Measurements from ENCODE around the gene SYT15B. TPM values are rescaled to one million over a fixed set of nuclear protein-coding genes. Genes with fewer than 3 reads are reported as not detected.
"Not testable (repeated sequence)": the region's sequence is repeated elsewhere in the genome, so short reads cannot be mapped to it uniquely, and the experiment has no call there.

The SYT15B gene
- 1 to 10 TPM in 4 of 6 experiments, under 1 TPM in 2; 0.33 to 2.4 (median 1.9) TPM for total RNA-seq (2021; fragmentation: NEBNext Ultra II Directional; extraction: Animal tissue kit (Norgen Biotek cat#: 25700))
- long read RNA-seq: 0 reads

- not testable (repeated sequence) for H3K9me3 Mint-ChIP-seq; DNase-seq; H3K4me3 Mint-ChIP-seq; H3K27ac Mint-ChIP-seq; H3K36me3 Mint-ChIP-seq (ENCODE audit: low read depth); H3K4me1 Mint-ChIP-seq (ENCODE audit: low read depth); H3K27me3 Mint-ChIP-seq (ENCODE audit: insufficient read depth)
These were observed at the start of gene SYT15B for GRCh38 chr10:47763554-47764175. TSS of gene SYT15B (minus strand) at chr10:47763592. CDS start at chr10:47762640, 952 bp downstream.

- not testable (repeated sequence) for H3K27ac Mint-ChIP-seq
These were observed 16.2 kb upstream of the SYT15B start for GRCh38 chr10:47779590-47779989.

GRCh38 chr10:47775361-47776231, 12.2 kb upstream of the SYT15B start:
- peak; percentile 72 for DNase-seq
- peak; percentile 69; the same call in 1 of the 2 replicates for TF ChIP-seq CTCF (IDR thresholded peaks at IDR 0.05)
- not testable (repeated sequence) for H3K4me3 Mint-ChIP-seq; H3K27ac Mint-ChIP-seq; H3K27me3 Mint-ChIP-seq (ENCODE audit: insufficient read depth); H3K9me3 Mint-ChIP-seq; H3K36me3 Mint-ChIP-seq (ENCODE audit: low read depth); H3K4me1 Mint-ChIP-seq (ENCODE audit: low read depth)

More at GRCh38 chr10:47779590-47779989, 16.2 kb upstream of the SYT15B start:
- not testable (repeated sequence) for H3K27me3 Mint-ChIP-seq (ENCODE audit: insufficient read depth); H3K4me3 Mint-ChIP-seq; H3K36me3 Mint-ChIP-seq (ENCODE audit: low read depth); H3K4me1 Mint-ChIP-seq (ENCODE audit: low read depth); DNase-seq; H3K9me3 Mint-ChIP-seq

- H3K4me3 Mint-ChIP-seq; H3K4me1 Mint-ChIP-seq (ENCODE audit: low read depth); H3K9me3 Mint-ChIP-seq; H3K27ac Mint-ChIP-seq; DNase-seq; H3K27me3 Mint-ChIP-seq (ENCODE audit: insufficient read depth); H3K36me3 Mint-ChIP-seq (ENCODE audit: low read depth): not testable (repeated sequence)
These were observed 7.4 kb upstream of the SYT15B start for GRCh38 chr10:47770745-47771144.

GRCh38 chr10:47768578-47769115, 5.3 kb upstream of the SYT15B start:
- not testable (repeated sequence) for H3K4me1 Mint-ChIP-seq (ENCODE audit: low read depth); H3K9me3 Mint-ChIP-seq; H3K36me3 Mint-ChIP-seq (ENCODE audit: low read depth); DNase-seq; H3K27ac Mint-ChIP-seq; H3K4me3 Mint-ChIP-seq; H3K27me3 Mint-ChIP-seq (ENCODE audit: insufficient read depth)

GRCh38 chr10:47768085-47768484, 4.7 kb upstream of the SYT15B start:
- H3K4me1 Mint-ChIP-seq (ENCODE audit: low read depth); H3K36me3 Mint-ChIP-seq (ENCODE audit: low read depth); H3K27ac Mint-ChIP-seq; H3K4me3 Mint-ChIP-seq; H3K27me3 Mint-ChIP-seq (ENCODE audit: insufficient read depth); H3K9me3 Mint-ChIP-seq: not testable (repeated sequence)
- peak; percentile 26 for DNase-seq

GRCh38 chr10:47767236-47767635, 3.8 kb upstream of the SYT15B start:
- H3K4me1 Mint-ChIP-seq (ENCODE audit: low read depth); H3K36me3 Mint-ChIP-seq (ENCODE audit: low read depth); H3K4me3 Mint-ChIP-seq; DNase-seq; H3K27me3 Mint-ChIP-seq (ENCODE audit: insufficient read depth); H3K27ac Mint-ChIP-seq; H3K9me3 Mint-ChIP-seq: not testable (repeated sequence)

GRCh38 chr10:47765232-47765631, 1.8 kb upstream of the SYT15B start:
- H3K36me3 Mint-ChIP-seq (ENCODE audit: low read depth); H3K4me1 Mint-ChIP-seq (ENCODE audit: low read depth): not testable (repeated sequence)

GRCh38 chr10:47762674-47763553, 478 bp downstream of the SYT15B start:
- H3K27me3 Mint-ChIP-seq (ENCODE audit: insufficient read depth); H3K27ac Mint-ChIP-seq; H3K36me3 Mint-ChIP-seq (ENCODE audit: low read depth); DNase-seq; H3K9me3 Mint-ChIP-seq; H3K4me1 Mint-ChIP-seq (ENCODE audit: low read depth); H3K4me3 Mint-ChIP-seq: not testable (repeated sequence)

More at GRCh38 chr10:47765232-47765631, 1.8 kb upstream of the SYT15B start:
- H3K4me3 Mint-ChIP-seq; DNase-seq; H3K27ac Mint-ChIP-seq; H3K27me3 Mint-ChIP-seq (ENCODE audit: insufficient read depth); H3K9me3 Mint-ChIP-seq: not testable (repeated sequence)

GRCh38 chr10:47758855-47759254, 4.5 kb downstream of the SYT15B start:
- not testable (repeated sequence) for H3K4me3 Mint-ChIP-seq; H3K27me3 Mint-ChIP-seq (ENCODE audit: insufficient read depth); H3K36me3 Mint-ChIP-seq (ENCODE audit: low read depth); H3K27ac Mint-ChIP-seq; H3K9me3 Mint-ChIP-seq; DNase-seq; H3K4me1 Mint-ChIP-seq (ENCODE audit: low read depth)

GRCh38 chr10:47756169-47756568, 7.2 kb downstream of the SYT15B start:
- not testable (repeated sequence) for H3K27me3 Mint-ChIP-seq (ENCODE audit: insufficient read depth); H3K9me3 Mint-ChIP-seq; DNase-seq; H3K4me3 Mint-ChIP-seq; H3K4me1 Mint-ChIP-seq (ENCODE audit: low read depth); H3K36me3 Mint-ChIP-seq (ENCODE audit: low read depth); H3K27ac Mint-ChIP-seq

- H3K4me3 Mint-ChIP-seq; H3K9me3 Mint-ChIP-seq; H3K4me1 Mint-ChIP-seq (ENCODE audit: low read depth); H3K27me3 Mint-ChIP-seq (ENCODE audit: insufficient read depth); H3K36me3 Mint-ChIP-seq (ENCODE audit: low read depth); H3K27ac Mint-ChIP-seq; DNase-seq: not testable (repeated sequence)
These were observed 9.5 kb downstream of the SYT15B start for GRCh38 chr10:47753871-47754270.

Measured in HFFc6 (cell line).